HEK293 (cell line): ENCODE data around the gene CDKAL1.

ENCODE experiments used
- CTCF ChIA-PET: fragments of 350-600 bp; formaldehyde crosslinking; extraction: SDS; loops from one replicate; lab custom pipeline; 2021; ENCODE audit warnings: antibody characterized with exemption; lab: Yijun Ruan, JAX
- POLR2A ChIA-PET: fragments of 300-600 bp; formaldehyde crosslinking; extraction: SDS; loops from one replicate; lab custom pipeline; 2020; ENCODE audit warnings: antibody characterized with exemption, inconsistent platforms; lab: Yijun Ruan, JAX
- H3K27ac ChIP-seq: fragments of 200-500 bp; sonication (Bioruptor generic); 2 replicates; pipeline ENCODE4 v1.5.1; 2014; ENCODE audit warnings: low read depth, low read length, control low read depth, inconsistent platforms; ENCODE audit errors: extremely low read depth
- H3K36me3 ChIP-seq, 2 experiments: fragments of 200-500 bp in 1 of 2; sonication (Bioruptor generic) in 1 of 2; 1 replicate in 1 of 2; 2 replicates in 1 of 2; pipeline ENCODE4 v1.5.1; 2014 to 2017; ENCODE audit warnings: inconsistent platforms in 2 of 2, low read length in 2 of 2; ENCODE audit not compliant: control insufficient read depth in 2 of 2, insufficient read depth in 1 of 2
- H3K4me1 ChIP-seq: fragments of 200-500 bp; sonication (Bioruptor generic); 2 replicates; pipeline ENCODE4 v1.5.1; 2014; ENCODE audit warnings: mild to moderate bottlenecking, low read length, inconsistent platforms; ENCODE audit not compliant: control insufficient read depth, insufficient read depth
- H3K4me3 ChIP-seq: 2 replicates; pipeline ENCODE4 v1.5.1; 2011; ENCODE audit warnings: low read depth, mild to moderate bottlenecking, control low read depth, low read length, moderate library complexity
- H3K9me3 ChIP-seq: fragments of 200-500 bp; sonication (Bioruptor generic); 2 replicates; pipeline ENCODE4 v1.5.1; 2014; ENCODE audit warnings: low read depth, low read length, inconsistent platforms; ENCODE audit not compliant: control insufficient read depth, insufficient read depth
- SP2 ChIP-seq: fragments of 450-650 bp; formaldehyde crosslinking; IDR thresholded peaks from 2 replicates; pipeline ENCODE4 v1.5.1; 2016; ENCODE audit warnings: missing biosample characterization, missing genetic modification characterization
- ZNF157 ChIP-seq: fragments of 450-650 bp; formaldehyde crosslinking; IDR thresholded peaks from 2 replicates; pipeline ENCODE4 v1.5.1; 2016; ENCODE audit warnings: missing biosample characterization, missing genetic modification characterization
- ZNF24 ChIP-seq: fragments of 450-650 bp; formaldehyde crosslinking; IDR thresholded peaks from 2 replicates; pipeline ENCODE4 v1.5.1; 2016; ENCODE audit warnings: missing biosample characterization, missing genetic modification characterization
- ZNF266 ChIP-seq: fragments of 450-650 bp; formaldehyde crosslinking; IDR thresholded peaks from 2 replicates; pipeline ENCODE4 v1.5.1; 2016; ENCODE audit warnings: missing biosample characterization, missing genetic modification characterization, low read depth
- ZNF585B ChIP-seq: fragments of 450-650 bp; formaldehyde crosslinking; IDR thresholded peaks from 2 replicates; pipeline ENCODE4 v1.5.1; 2016; ENCODE audit warnings: missing biosample characterization, missing genetic modification characterization
- ZSCAN23 ChIP-seq: fragments of 450-650 bp; formaldehyde crosslinking; IDR thresholded peaks from 2 replicates; pipeline ENCODE4 v1.5.1; 2016; ENCODE audit warnings: missing biosample characterization, missing genetic modification characterization
- TF ChIP-seq, protein P1 (sequence below): fragments of 450-650 bp; formaldehyde crosslinking; IDR thresholded peaks from 2 replicates; pipeline ENCODE4 v1.5.1; 2016; ENCODE audit warnings: missing biosample characterization, missing genetic modification characterization, low read depth
- TF ChIP-seq, protein P2 (sequence below): fragments of 450-650 bp; formaldehyde crosslinking; IDR thresholded peaks from 2 replicates; pipeline ENCODE4 v1.5.1; 2016; ENCODE audit warnings: missing biosample characterization, missing genetic modification characterization, borderline replicate concordance
- TF ChIP-seq, protein P3 (sequence below): fragments of 450-650 bp; formaldehyde crosslinking; IDR thresholded peaks from 2 replicates; pipeline ENCODE4 v1.5.1; 2016; ENCODE audit warnings: missing biosample characterization, missing genetic modification characterization
- TF ChIP-seq, protein P4 (sequence below): fragments of 450-650 bp; formaldehyde crosslinking; IDR thresholded peaks from 2 replicates; pipeline ENCODE4 v1.5.1; 2017; ENCODE audit warnings: missing biosample characterization, missing genetic modification characterization
- TF ChIP-seq, protein P5 (sequence below): fragments of 450-650 bp; IDR thresholded peaks from 2 replicates; pipeline ENCODE4 v1.5.1; 2018; ENCODE audit warnings: missing biosample characterization, mild to moderate bottlenecking, missing genetic modification characterization
- TF ChIP-seq, protein P6 (sequence below): fragments of 450-650 bp; formaldehyde crosslinking; IDR thresholded peaks from 2 replicates; pipeline ENCODE4 v1.5.1; 2017; ENCODE audit warnings: missing biosample characterization, missing genetic modification characterization

CDKAL1 gene

DNA sequence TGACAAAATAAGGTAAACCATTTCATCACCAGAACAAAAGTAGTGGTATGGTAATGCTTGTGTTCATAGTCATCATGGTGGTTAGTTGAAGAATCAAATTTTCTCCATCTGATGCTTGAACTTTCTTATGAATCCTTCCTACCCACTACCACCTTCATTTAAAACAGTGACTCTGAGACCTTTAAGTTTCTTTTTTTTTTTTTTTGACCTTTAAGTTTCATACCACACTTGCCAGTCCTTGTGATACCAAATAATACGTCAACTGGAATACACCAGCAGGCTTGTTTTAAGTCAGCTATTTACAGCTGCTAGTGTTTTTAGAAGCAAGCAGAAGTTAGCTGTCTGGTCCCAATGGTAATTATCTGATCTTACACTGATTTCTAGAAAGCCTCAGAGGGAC lies 645.9 kb downstream of the CDKAL1 start:
- CTCF ChIA-PET = interaction anchor here (0.6 to 1.1 kb wide), 3 partner anchors 44 to 59 kb away, joined by 3 to 4 read pairs (median 3); no protein-coding TSS in a partner anchor
- H3K4me3 ChIP-seq = no peak overlapping the region
- H3K9me3 ChIP-seq = no peaks in the 10 kb centered on the region
- H3K36me3 ChIP-seq = no peaks in the 10 kb centered on the region
- TF ChIP-seq ZNF585B (tag by site-specific recombination) (no peak), ZNF24 (tag by site-specific recombination) (no peak), ZSCAN23 (tag by site-specific recombination) (no peak), ZNF157 (tag by site-specific recombination) (no peak), SP2 (no peak), ZNF266 (tag by site-specific recombination) (no peak)
- TF ChIP-seq, protein P1, sequence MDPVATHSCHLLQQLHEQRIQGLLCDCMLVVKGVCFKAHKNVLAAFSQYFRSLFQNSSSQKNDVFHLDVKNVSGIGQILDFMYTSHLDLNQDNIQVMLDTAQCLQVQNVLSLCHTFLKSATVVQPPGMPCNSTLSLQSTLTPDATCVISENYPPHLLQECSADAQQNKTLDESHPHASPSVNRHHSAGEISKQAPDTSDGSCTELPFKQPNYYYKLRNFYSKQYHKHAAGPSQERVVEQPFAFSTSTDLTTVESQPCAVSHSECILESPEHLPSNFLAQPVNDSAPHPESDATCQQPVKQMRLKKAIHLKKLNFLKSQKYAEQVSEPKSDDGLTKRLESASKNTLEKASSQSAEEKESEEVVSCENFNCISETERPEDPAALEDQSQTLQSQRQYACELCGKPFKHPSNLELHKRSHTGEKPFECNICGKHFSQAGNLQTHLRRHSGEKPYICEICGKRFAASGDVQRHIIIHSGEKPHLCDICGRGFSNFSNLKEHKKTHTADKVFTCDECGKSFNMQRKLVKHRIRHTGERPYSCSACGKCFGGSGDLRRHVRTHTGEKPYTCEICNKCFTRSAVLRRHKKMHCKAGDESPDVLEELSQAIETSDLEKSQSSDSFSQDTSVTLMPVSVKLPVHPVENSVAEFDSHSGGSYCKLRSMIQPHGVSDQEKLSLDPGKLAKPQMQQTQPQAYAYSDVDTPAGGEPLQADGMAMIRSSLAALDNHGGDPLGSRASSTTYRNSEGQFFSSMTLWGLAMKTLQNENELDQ = no peak
- TF ChIP-seq, protein P2, sequence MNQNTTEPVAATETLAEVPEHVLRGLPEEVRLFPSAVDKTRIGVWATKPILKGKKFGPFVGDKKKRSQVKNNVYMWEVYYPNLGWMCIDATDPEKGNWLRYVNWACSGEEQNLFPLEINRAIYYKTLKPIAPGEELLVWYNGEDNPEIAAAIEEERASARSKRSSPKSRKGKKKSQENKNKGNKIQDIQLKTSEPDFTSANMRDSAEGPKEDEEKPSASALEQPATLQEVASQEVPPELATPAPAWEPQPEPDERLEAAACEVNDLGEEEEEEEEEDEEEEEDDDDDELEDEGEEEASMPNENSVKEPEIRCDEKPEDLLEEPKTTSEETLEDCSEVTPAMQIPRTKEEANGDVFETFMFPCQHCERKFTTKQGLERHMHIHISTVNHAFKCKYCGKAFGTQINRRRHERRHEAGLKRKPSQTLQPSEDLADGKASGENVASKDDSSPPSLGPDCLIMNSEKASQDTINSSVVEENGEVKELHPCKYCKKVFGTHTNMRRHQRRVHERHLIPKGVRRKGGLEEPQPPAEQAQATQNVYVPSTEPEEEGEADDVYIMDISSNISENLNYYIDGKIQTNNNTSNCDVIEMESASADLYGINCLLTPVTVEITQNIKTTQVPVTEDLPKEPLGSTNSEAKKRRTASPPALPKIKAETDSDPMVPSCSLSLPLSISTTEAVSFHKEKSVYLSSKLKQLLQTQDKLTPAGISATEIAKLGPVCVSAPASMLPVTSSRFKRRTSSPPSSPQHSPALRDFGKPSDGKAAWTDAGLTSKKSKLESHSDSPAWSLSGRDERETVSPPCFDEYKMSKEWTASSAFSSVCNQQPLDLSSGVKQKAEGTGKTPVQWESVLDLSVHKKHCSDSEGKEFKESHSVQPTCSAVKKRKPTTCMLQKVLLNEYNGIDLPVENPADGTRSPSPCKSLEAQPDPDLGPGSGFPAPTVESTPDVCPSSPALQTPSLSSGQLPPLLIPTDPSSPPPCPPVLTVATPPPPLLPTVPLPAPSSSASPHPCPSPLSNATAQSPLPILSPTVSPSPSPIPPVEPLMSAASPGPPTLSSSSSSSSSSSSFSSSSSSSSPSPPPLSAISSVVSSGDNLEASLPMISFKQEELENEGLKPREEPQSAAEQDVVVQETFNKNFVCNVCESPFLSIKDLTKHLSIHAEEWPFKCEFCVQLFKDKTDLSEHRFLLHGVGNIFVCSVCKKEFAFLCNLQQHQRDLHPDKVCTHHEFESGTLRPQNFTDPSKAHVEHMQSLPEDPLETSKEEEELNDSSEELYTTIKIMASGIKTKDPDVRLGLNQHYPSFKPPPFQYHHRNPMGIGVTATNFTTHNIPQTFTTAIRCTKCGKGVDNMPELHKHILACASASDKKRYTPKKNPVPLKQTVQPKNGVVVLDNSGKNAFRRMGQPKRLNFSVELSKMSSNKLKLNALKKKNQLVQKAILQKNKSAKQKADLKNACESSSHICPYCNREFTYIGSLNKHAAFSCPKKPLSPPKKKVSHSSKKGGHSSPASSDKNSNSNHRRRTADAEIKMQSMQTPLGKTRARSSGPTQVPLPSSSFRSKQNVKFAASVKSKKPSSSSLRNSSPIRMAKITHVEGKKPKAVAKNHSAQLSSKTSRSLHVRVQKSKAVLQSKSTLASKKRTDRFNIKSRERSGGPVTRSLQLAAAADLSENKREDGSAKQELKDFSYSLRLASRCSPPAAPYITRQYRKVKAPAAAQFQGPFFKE (tag by site-specific recombination) = no peak
- TF ChIP-seq, protein P3, sequence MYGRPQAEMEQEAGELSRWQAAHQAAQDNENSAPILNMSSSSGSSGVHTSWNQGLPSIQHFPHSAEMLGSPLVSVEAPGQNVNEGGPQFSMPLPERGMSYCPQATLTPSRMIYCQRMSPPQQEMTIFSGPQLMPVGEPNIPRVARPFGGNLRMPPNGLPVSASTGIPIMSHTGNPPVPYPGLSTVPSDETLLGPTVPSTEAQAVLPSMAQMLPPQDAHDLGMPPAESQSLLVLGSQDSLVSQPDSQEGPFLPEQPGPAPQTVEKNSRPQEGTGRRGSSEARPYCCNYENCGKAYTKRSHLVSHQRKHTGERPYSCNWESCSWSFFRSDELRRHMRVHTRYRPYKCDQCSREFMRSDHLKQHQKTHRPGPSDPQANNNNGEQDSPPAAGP (tag by site-specific recombination) = no peak
- TF ChIP-seq, protein P4, sequence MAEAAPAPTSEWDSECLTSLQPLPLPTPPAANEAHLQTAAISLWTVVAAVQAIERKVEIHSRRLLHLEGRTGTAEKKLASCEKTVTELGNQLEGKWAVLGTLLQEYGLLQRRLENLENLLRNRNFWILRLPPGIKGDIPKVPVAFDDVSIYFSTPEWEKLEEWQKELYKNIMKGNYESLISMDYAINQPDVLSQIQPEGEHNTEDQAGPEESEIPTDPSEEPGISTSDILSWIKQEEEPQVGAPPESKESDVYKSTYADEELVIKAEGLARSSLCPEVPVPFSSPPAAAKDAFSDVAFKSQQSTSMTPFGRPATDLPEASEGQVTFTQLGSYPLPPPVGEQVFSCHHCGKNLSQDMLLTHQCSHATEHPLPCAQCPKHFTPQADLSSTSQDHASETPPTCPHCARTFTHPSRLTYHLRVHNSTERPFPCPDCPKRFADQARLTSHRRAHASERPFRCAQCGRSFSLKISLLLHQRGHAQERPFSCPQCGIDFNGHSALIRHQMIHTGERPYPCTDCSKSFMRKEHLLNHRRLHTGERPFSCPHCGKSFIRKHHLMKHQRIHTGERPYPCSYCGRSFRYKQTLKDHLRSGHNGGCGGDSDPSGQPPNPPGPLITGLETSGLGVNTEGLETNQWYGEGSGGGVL (tag by site-specific recombination) = no peak
- TF ChIP-seq, protein P5, sequence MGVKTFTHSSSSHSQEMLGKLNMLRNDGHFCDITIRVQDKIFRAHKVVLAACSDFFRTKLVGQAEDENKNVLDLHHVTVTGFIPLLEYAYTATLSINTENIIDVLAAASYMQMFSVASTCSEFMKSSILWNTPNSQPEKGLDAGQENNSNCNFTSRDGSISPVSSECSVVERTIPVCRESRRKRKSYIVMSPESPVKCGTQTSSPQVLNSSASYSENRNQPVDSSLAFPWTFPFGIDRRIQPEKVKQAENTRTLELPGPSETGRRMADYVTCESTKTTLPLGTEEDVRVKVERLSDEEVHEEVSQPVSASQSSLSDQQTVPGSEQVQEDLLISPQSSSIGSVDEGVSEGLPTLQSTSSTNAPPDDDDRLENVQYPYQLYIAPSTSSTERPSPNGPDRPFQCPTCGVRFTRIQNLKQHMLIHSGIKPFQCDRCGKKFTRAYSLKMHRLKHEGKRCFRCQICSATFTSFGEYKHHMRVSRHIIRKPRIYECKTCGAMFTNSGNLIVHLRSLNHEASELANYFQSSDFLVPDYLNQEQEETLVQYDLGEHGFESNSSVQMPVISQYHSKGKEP (tag by site-specific recombination) = no peak
- TF ChIP-seq, protein P6, sequence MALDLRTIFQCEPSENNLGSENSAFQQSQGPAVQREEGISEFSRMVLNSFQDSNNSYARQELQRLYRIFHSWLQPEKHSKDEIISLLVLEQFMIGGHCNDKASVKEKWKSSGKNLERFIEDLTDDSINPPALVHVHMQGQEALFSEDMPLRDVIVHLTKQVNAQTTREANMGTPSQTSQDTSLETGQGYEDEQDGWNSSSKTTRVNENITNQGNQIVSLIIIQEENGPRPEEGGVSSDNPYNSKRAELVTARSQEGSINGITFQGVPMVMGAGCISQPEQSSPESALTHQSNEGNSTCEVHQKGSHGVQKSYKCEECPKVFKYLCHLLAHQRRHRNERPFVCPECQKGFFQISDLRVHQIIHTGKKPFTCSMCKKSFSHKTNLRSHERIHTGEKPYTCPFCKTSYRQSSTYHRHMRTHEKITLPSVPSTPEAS (tag by site-specific recombination) = no peak
- TF ChIP-seq, all 188 proteins: peak for 0
- no peaks in the 10 kb centered on the region for H3K4me1 ChIP-seq
- no peak overlapping the region for H3K27ac ChIP-seq
- POLR2A ChIA-PET = no interaction called here
